NCI-H2029 (cell line): ENCODE measurements around the gene ASB8.
"Not testable (repeated sequence)": the region's sequence is repeated elsewhere in the genome, so short reads cannot be mapped to it uniquely, and the experiment has no call there.

Experiments used
- DNase-seq: peaks from one replicate; lab custom pipeline; 2025; lab: John Stamatoyannopoulos, UW

The ASB8 gene

DNA sequence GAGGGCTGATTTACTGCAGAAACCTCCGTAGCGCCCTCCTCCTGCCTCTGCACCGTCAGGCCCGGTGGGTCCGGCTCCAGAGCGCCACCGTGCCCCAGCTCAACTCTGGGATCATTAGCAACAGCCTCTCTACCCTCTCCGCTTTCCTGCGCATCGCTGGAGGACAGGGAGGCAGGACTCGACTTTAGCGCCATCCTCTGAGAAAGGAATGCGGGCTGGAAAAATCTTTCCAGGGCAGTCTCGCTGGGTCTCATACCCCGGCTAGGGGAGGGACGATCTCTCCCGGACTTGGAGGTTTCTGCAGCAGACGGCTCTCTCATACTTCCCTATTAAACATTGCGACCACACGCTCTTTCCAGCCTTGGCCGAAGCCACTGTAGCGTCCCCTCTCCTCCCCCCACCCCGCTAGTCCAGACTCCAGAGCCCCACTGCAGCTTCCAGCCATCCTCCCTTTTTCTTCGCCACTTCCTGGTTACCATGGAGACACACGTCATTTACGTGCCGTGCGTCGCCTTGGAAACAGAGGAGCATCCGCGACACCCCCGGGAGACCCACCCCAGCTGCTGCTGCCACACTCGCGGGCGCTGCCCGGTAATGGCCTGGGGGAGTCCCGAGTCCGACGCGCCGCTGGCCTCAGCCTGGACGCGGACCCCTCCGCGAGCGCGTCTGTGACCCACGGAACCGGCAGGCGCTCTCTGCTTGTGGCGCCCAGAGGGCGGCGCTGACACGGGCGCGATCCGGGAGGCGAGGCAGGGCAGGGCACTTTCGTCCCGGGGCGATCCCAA lies 26.0 kb upstream of the ASB8 start, which contains the start of gene CCDC184:
TSS of gene CCDC184 (plus strand) at position 554 of the 785 bp plus-strand sequence. CDS start 479 bp downstream, outside the sequence.
- peak; percentile 47 for DNase-seq

DNA sequence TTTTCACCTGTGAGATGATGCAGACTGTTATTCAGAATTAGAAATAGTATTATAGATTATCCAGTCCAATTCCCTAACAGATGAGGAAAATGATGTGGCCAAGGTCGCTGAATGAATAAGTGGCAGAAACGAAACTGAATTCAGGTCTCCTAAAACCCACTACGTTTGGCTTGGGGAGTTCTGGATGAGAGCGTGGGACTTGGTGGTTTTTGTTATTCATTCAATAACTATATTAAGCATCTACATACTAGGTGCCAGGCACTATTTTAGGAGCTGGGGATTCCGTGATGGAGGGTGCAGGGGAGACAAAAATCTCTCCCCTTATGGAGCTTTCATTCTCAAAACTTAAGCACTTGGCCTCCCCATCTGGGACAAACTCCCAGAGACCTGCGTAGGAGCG lies 25.3 kb upstream of the ASB8 start:
- no peak for DNase-seq

GRCh38 chr12:48180857-48181495 lies 23.7 kb upstream of the ASB8 start:
- no peak for DNase-seq

- no peak for DNase-seq
Observed at GRCh38 chr12:48180424-48180823, 23.1 kb upstream of the ASB8 start.

DNA sequence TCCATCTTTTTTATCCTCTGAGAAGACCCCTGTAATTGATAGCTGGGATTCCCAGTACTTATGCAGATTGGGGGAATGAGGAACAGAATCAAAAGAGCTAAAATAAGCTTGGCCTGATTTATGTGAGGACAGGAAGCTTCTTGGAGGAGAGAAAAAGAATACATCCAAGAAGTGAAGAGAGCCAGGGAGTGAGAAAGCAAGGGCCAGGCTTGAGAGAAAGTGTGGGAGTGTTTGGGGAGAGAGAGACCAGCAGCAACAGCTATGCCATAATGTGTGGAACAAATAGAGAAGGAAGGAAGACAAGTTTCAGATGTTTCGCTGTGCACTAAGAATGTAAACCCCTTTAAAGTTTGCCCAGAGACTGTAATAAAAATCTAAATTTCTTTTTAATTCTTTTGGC lies 22.2 kb upstream of the ASB8 start:
- no peak for DNase-seq

- DNase-seq, result no peak
Observed at GRCh38 chr12:48177982-48178381, 20.7 kb upstream of the ASB8 start.

DNA sequence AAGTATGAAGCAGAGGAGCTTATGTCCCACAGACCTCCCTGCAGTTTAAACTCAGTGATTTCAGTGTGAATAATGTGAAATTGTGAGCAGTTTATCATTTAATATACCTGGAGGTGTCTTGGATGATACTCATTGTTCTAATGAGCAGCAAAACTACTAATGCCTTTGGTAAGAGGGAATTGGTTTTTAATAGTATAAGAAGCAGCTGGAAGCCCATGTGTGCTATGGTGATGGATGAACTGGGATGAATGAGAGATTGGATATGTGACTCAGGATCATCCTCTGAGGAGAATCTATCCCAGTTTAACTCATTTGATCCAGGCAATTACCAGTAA lies 19.1 kb upstream of the ASB8 start:
- no peak for DNase-seq

DNA sequence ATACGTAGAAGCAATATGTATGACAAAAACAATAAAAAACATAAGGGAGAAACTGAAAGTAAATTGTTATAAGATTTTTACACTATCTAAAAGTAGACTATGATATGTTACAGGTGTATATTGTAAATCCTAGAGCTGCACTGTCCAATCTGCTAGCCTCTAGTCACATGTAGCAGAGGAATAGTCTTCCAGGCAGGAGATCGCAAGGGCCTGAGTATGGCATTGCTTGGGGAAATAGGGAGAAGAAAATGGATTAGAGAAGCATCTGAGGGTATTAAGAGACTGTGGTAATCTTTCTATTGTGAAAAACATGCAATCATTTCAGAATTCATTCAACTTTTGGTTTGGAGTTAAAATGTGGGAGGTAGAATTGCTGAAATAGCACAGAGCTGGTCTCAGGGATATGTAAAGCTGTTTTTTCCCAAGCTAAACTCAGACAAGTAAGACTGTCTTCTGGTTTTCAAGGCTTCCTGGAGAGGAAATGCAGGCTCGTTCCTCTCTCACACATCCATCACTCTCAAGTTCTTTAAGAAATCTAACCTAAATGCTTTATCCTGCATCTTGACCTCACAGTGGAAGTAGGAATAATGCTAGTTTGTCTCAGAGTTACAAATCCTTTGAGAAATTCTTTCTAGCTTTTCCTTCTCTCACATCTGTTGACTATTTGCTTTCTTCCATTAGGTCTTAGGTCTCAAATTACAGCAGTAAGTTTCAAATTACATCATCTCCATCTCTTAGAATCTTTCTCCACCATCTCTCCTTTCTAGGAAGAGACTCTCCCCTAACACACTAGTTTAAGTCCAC lies 18.5 kb upstream of the ASB8 start:
- no peak for DNase-seq

DNA sequence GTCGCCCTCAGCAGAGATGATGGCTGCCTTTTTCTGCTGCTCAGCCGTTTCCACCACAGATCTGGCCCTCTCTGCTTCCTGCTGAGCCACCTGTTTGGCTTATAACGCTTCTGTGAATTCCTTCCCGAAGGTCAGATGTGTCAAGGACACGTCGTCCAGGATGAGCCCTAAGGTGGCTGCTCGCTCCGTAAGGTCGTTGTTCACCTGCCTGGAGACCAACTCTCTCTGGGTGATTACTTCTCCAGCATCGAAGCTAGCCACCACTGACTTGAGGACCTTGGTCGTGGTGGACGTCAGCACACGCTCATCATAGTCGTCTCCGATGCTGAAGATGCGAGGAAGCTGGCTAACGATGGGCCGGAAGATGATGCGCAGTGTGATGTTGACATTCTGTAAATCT lies 11.7 kb upstream of the ASB8 start:
- no peak for DNase-seq

GRCh38 chr12:48165089-48165981 lies 8.0 kb upstream of the ASB8 start:
- peak; percentile 45 for DNase-seq

DNA sequence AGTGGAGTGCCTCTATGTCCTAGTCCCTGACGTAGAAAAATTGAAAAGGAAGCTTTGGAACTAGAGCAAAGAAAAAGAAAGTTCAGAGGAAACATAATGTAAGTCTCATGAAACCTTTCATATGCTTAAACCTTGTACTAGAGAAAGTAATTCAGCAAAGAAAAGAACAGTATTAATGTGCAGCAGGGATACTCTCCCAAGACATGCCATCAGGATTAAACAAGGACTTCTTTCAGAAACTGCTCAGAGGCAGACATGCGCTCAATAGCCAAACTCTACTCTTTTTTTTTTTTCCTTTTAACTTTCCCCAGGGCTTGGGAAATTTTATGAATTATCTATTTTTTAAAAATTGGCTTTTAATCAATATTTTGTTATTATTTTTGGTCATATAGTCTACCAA lies 7.1 kb upstream of the ASB8 start:
- no peak for DNase-seq

DNA sequence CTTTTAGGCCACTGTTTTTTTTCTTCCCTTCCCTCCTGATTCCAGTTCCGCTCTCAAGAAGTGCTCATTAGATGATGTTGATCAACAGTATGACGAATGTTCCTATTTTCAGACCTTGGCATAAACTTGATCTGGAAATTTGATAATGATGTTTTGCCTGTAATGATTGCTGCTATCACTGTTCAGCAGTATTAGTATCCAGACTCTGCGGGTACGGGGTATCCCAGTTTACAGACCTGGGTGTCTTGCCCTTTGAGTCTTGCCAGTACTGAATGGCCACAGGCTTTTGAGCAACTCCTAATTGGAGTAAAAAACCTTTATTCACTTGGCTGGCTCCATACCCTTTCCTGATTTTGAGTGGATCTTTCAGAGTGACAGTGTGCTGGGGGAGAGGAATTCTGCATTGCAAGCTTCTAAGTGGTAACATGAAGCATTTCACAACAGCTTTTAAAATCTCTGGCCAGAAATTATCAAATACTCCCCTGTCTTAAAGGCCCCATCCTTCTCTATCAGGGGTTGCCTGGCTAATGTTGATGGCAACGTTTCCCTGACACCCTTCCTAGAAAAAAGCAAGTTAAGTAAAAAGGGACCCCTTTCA lies 5.9 kb upstream of the ASB8 start:
- no peak for DNase-seq

DNA sequence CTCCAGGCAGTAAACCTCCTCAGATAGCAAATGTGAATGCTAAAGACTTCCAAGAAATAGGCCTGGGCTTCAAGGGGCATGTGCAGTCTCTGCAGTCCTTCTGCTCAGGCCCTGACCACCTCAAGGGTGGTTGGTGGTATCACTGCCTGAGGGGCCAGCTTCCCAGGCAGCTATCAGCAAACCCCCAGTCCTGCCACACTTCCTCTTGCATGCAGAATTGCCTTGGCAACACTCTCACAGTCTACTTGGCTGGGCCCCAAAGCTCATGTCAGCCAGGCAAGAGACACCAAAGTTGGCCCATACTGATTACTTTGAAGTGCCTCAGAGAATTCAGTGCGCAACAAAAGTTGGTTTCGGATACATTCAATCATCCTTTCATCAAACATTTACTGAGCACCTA lies 3.5 kb upstream of the ASB8 start:
- no peak for DNase-seq

- no peak for DNase-seq
Observed at GRCh38 chr12:48160046-48160445, 2.7 kb upstream of the ASB8 start.

DNA sequence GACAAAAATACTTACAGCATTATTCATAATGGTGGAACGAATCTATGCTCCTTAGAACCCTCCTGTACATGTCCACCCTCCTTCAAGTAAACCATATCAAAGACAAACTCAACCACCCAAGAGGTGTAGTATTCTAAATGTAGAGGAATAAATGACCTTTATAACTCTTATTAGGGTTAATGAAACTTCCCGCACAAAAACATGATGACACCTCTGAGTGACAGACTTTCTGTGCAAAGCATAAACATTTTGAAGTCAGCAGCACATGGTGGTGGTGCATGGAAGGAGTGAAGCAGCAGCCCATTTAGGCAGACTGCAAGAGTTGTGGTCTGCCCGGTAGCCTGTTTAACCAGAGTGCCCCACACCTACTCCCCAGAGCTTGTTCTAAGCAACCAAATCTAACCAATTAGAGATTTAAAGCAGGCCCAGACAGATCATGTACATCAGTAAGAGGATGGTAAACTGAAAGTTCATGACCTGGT lies 615 bp upstream of the ASB8 start:
- no peak for DNase-seq

DNA sequence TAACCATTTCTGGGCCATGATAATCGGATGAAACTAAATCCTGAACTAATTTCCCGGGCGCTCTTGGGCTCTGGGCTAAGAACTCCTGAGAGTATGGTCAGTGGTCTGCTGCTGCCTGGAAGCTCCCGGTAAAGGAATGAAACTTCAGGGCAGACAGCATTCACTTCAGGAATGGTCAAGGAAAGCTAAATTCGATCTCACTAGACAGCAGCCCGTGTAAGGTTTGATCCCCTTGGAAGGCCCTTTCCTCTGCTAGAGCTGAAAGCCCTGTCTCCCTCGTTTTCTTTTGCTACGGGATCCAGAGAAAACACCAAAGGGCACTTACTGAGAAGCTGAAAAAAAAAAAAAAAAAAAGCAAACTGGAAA lies 680 bp downstream of the ASB8 start:
- no peak for DNase-seq

- not testable (repeated sequence) for DNase-seq
Observed at GRCh38 chr12:48155786-48156185, 1.5 kb downstream of the ASB8 start.

- DNase-seq, result no peak
Observed at GRCh38 chr12:48151103-48151771, 6.1 kb downstream of the ASB8 start.

- no peak for DNase-seq
Observed at GRCh38 chr12:48145981-48146380, 11.3 kb downstream of the ASB8 start.

DNA sequence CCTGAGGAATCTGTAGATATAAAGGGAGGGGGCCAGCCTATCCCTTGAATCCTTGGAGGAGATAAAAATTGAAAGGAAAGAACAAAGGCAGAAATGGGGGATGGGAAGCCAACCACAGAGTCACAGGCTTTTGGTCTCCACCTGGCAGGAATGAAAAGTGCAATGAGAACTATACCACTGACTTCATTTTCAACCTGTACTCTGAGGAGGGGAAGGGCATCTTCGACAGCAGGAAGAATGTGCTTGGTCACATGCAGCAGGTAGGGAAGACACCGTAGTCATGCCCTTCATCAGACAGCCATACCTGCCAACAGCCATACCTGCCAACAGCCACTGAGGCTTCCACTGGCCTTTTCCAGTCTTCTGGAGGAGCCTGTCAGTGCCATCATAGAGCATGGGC lies 13.4 kb downstream of the ASB8 start:
- no peak for DNase-seq
